Ramos (cell line): ENCODE results near the gene CMTM6.

Experiments used
- in situ Hi-C: fragments of 300-500 bp; cut with MboI; formaldehyde crosslinking; loops from one replicate; pipeline ENCODE4 v1.14.3; 2022; ENCODE audit warnings: low sequenced_read_pairs; ENCODE audit not compliant: unreplicated experiment

The CMTM6 gene, protein sequence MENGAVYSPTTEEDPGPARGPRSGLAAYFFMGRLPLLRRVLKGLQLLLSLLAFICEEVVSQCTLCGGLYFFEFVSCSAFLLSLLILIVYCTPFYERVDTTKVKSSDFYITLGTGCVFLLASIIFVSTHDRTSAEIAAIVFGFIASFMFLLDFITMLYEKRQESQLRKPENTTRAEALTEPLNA

DNA sequence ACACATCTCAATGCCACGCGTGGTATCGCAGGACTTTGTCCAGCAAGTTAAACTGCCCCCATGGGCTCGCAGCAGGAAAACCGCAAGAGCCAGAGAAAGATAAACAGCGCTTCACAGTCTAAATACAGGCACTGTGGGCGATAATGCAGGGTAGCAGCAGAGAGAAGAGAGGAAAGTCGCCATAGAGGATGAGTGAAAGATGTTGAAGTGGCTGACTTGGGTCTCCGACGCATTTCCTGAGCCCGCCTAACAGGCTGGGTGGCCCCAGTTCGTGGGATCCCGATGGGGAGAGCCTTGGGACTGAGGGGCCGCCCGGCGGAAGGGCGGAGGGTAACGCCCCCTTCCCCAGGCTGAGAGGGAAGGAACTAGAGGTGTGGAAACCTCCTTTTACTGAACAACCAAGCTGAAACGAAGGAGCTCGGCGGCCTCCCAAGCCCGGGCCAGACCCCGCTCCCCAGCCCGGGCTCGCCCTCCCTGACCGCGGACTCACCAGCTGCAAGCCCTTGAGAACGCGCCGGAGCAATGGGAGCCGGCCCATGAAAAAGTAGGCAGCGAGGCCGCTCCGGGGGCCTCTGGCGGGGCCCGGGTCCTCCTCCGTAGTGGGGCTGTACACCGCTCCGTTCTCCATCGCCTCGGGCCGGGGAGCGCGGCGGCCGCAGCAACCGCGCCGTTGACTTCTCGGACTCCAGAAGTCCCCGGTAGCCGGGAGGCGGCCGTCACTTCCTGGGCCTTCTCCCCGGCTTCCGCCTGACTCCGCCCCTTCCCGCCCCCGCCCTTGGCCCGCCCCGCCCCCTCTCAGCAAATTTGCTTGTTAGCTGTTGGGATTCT is at the start of gene CMTM6:
TSS of gene CMTM6 (minus strand) at position 735 of the 828 bp plus-strand sequence. CDS start at position 628, 107 bp downstream.
- in situ Hi-C loops, result loop anchor here (5.0 to 25.0 kb wide), 2 partner anchors 165 to 585 kb away; partner anchors contain the start of genes GLB1 and TMPPE

DNA sequence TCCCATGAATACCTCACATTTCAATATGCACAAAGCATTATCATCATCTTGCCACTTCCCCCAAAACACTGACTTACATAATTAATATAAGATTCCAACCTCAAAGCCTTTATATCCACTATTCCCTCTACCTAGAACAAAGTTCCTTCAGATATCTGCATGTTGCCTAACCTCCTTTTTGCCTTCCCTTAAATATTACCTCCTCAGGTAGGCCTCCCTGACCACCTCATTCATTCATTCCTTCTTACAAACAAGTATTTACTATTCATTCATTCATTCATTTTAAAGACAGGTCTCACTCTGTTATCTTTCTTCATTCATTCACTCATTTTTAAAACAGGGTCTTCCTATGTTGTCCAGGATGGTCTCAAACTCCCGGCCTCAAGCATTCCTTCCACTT is 49.4 kb upstream of the CMTM6 start:
- in situ Hi-C loops, result no loop called here

DNA sequence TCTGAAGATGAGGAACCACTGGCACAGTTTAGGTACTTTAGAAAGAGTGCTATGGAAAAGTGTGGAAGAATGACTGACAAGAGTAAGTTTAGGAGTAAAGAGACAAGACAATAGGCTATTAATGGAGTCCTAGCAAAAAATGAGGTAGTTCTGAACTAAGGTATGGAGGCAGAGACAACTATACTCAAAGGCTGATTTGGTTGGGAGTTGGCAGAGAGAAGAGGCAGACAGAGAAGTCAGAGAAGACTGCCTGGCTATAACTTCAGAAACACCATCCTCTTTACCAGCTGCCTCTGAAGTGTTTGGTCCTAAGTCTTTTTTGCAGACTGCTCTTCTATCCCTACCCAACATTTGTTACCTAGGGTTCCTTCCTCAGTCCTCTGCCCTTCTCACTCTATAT is 48.8 kb upstream of the CMTM6 start:
- in situ Hi-C loops, result no loop called here

DNA sequence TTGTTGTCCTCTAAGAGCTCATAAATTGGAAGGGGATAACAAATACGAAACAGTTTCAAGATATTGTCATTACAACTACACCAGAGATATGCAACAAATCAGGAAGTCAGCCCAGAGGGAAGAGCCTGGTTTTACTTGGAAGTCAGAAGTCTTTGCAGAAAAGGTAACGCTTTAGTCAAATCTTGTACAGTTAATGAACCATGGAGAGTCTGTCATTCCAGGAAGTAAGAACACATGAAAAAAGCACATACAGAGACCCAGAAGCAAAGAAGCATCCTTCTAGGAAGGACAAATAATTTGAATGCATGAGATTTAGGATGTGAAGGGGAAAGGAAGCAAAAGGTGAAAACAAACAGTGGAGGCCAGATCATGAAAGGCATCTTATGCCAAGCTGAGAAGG is 48.4 kb upstream of the CMTM6 start:
- in situ Hi-C loops, result no loop called here

DNA sequence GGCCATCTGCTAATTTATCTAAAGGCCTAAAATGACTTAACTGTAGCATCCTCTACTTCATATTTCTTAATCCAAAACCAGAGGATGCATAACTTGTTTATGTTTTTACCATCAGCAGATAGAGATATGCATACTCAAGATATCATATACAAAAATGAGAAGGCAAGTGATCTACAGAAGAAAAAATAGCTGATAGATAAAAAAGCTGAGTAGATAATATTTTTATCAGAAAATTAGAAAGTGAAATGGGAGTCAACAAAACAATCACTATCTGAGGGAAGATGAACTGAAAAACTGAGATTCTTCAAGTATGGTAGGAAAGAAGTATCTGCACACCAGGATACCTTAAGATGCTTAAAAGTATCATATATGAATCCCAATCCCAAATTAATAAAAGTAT is 42.7 kb upstream of the CMTM6 start:
- in situ Hi-C loops, result no loop called here

DNA sequence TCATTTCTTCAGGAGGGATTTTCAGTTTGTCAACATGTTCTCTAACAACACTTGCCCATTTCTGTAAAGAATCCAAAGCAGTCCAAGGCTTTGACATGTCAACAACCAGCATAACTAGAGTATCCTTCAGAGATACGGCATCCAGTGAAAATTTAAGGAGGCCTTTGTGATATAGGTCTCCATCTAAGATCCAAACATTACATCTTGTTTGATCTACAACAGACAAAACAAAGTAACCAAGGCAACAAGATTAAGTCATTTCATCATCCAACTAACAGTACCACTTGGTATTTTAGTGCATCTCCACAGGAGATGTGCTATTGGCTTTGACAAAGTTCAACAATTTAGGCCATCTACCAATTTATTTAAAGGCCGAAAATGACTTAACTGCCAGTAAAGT is 42.2 kb upstream of the CMTM6 start:
- in situ Hi-C loops, result no loop called here

DNA sequence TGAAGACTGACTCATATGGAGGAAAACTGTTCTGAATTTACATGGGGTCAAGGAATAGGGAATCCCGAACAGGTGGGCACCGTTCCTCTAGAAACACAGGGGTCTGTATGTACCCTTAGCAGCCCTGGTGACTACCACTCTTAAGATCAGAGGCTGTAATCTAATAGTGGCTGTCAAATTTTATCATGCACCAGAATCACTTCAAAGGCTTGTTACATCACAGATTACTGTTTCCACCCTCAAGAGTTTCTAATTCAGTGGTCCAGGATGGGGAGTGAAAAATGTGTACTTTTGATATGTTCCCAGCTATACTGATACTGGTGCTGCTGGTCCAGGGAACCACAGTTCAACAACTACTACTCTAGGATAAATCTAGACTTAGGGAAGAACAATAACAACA is 40.2 kb upstream of the CMTM6 start:
- in situ Hi-C loops, result no loop called here

DNA sequence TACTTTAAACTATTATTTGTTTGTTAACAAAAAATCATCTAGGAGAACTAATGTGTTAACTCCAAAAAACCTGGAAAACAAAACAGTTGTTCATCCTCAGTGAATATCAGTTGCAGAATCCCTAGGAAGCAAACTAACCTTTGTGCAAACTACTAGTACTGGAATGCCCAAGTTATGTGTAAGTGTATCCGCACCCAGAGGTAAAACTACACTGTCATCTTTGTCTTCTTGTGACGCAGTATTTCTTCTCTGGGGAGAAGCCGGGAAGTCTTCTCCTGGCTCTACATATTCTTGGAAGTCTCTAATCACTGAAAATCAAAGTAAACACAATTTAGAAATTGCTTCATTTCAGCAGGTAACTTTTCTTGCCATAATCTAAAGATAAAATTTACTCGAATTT is 38.2 kb upstream of the CMTM6 start:
- in situ Hi-C loops, result no loop called here

DNA sequence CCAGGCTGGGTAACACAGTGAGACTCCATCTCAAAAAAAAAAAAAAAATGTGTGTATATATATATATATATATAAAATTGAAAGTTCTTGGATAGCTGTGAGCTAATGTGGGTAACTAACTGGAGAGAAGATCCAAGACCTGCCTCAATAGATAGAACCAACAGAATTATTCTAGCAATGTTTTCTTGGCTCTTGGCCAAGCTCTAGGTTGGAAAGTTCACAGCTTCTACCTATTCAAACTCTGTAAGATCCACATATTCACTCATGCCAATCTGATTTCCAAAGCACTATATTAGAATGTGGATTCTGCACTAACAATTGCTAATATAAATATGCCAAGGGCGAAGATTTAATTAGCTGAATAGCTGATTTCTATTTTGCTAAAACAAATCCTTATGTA is 29.8 kb upstream of the CMTM6 start:
- in situ Hi-C loops, result no loop called here

DNA sequence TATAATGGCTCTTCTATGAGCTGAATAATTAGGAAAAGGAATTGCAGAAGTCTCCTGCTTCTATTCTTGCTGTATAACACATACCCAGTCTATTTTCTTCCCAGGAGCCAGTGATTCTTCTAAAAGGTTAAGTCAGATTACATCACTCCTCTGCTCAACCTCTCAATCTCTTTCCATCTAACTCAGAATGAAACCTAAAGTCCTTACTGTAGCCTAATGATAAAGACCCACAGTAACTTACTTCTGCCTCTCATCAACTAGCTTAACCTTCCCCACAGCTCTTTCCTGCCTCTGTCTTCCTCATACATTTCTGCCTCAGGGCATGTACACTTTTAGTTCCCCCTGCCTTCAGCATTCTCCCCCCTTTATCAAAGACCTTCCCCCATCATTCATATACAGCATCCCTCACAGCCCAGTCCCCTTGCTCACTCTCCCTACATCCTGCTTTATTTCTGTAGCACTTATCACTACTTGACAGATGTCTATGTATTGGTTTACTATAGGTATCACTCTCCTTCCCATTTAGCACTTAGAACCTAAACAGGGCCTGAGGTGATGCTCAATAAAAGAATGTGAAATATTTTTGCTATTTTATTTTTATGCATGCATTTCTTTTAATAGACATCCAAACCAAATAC is 28.5 kb upstream of the CMTM6 start:
- in situ Hi-C loops, result no loop called here

DNA sequence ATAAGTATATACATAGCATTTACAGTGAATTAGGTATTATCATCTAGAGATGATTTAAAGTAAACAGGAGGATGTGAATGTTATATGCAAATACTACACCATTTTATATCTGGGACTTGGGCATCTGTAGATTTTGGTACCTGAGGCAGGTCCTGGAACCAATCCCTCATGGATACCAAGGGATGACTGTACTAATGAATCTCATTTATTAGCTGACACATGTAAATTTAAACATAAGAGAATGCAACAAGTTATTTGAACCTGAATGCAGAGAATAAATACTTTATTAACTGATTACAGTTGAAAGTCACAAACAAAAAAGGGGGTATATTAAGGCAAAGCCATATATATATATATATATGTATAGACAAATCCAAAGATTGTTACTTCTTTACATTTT is 23.1 kb upstream of the CMTM6 start:
- in situ Hi-C loops, result no loop called here

DNA sequence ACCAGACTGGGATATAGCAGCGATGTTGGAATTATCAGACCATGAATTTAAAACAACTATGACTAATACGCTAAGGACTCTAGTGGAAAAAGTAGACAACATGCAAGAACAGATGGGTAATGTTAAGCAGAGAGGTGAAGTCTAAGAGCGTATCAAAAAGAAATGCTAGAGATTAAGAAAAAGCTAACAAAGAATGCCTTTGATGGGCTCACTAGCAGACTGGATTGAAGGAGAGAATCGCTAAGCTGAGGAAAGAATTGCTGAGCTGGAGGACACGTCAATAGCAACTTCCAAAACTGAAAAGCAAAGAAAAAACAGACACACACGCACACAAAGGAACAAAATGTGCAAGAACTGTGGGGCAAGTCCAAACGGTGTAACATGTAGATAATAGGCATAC is 20.0 kb upstream of the CMTM6 start:
- in situ Hi-C loops, result loop anchor here (25.0 kb wide), 1 partner anchor 565 kb away; the partner anchor contains the start of genes GLB1 and TMPPE

DNA sequence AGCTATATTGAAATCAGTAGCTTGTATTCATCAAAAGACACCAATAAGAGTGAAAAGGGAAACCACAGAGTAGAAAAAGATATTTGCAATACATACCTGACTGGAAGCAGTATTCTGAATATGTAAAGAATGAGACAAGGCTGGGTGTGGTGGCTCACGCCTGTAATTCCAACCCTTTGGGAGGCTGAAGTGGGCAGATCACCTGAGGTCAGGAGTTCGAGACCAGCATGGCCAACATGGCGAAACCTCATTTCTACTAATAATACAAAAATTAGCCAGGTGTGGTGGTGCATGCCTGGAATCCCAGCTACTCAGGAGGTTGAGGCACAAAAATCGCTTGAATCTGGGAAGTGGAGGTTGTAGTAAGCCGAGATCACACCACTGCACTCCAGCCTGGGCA is 16.3 kb upstream of the CMTM6 start:
- in situ Hi-C loops, result loop anchor here (10.0 to 25.0 kb wide), 2 partner anchors 416 to 568 kb away; partner anchors contain the start of genes GLB1 and TMPPE

DNA sequence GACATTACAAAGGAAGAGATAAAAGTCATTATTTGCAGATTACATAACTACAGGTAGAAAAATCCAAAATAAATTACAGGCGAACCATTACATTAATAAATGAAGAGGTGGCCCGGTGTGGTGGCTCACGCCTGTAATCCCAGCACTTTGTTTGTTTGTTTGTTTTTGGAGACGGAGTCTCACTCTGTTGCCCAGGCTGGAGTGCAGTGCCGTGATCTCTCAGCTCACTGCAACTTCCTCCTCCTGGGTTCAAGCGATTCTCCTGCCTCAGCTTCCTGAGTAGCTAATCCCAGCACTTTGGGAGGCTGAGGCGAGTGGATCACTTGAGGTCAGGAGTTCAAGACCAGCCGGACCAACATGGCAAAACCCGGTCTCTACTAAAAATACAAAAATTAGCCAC is 14.1 kb upstream of the CMTM6 start:
- in situ Hi-C loops, result loop anchor here (10.0 to 25.0 kb wide), 2 partner anchors 418 to 571 kb away; partner anchors contain the start of genes GLB1 and TMPPE

DNA sequence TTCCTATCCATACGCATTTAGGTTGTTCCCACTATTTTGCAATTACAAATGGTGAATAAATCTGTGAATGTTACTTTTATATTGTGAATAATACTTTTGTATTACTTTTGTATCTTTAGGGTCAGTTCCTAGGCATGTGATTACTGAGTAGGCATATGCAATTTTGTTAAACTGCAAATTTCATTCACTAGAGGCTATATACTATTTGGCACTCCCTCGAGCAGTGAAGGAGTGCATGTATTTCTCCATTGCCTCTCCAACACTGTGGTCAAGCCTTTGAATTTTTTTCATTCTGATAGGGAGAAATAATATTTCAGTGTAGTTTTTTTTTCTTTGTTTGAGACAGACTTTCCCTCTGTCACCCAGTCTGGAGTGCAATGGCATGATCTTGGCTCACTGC is 8.4 kb upstream of the CMTM6 start:
- in situ Hi-C loops, result loop anchor here (10.0 to 25.0 kb wide), 2 partner anchors 424 to 576 kb away; partner anchors contain the start of genes GLB1 and TMPPE

DNA sequence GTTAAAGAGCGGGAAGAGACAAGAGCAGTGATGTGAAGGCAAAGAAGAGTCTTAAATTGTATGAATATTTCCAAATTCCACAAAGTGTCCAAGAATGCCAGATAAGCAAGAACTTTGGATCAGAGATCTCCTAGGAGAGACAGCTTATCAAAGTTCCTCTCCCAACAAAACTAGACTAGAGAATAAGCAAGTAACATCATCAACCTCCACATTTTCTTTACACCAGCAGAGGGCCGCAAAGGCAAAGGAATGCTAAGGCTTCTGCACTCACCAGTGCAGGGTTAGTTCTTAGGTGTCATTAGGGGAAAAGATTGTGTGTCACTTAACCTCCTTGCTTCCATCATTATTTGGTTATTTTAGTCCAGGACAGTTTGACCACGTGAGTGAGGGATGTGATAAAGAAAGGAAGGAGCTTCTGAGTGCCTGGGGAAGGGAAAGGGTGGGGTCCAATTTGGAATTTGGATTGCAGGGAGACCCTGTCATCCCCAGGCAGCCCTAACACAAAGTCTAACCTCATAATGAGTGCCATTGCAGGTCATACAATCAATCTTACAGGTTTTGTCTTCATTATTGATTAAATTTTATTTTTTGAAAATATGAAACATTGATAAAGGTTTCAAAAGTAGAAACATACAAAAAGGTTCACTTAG is 7.5 kb upstream of the CMTM6 start:
- in situ Hi-C loops, result loop anchor here (10.0 to 25.0 kb wide), 2 partner anchors 425 to 577 kb away; partner anchors contain the start of genes GLB1 and TMPPE

DNA sequence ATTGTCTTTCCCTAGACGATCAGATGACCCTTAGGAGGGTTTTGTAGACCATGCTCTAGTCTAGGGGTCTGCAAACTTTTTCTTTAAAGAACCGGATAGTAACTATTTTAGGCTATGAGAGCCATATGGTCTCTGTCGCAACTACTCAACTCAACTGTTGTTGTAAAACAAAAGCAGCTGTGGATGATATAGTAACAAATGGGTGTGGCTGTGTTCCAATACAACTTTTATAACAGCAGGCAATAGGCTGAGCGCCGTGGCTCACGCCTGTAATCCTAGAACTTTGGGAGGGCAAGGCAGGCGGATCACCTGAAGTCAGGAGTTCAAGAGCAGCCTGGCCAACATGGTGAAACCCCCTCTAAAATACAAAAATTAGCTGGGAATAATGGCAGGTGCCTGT is 6.1 kb upstream of the CMTM6 start:
- in situ Hi-C loops, result loop anchor here (25.0 kb wide), 1 partner anchor 579 kb away; the partner anchor contains the start of genes GLB1 and TMPPE

DNA sequence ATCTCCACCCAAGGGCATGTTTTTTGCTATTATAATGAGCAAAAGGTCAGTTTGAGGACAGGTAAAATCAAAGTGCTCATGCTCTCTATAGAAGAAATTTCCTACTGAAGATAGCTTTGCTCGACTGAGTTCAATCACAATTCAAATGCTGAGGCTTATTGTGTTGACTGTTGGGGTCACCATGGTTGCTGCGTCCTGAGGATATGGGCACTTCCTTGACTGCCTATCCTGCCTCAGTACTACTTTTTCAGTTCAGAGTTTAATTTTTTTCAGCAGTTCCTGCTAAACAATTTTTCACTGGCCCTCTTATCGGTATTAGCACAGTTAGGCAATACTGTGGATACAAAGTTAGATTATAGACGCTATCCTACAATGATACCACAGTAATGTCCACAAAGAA is 3.8 kb upstream of the CMTM6 start:
- in situ Hi-C loops, result loop anchor here (25.0 kb wide), 1 partner anchor 581 kb away; the partner anchor contains the start of genes GLB1 and TMPPE

DNA sequence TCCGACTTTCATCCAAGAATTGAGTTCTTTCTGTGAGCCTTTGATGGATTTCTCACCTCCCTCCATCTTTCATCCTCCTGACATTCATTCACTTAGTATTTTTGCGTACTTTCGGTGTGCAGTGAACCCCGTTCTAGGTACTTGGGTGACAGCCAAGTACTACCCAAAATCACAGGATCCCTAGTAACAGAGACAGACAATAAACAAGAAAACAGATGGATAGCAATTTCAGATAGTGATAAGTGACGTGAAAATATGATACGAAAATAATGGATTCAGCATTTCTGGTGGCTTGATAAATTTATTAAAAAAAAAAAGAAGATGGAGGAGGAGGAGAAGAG is 264 bp upstream of the CMTM6 start:
- in situ Hi-C loops, result loop anchor here (5.0 to 25.0 kb wide), 2 partner anchors 164 to 584 kb away; partner anchors contain the start of genes GLB1 and TMPPE

DNA sequence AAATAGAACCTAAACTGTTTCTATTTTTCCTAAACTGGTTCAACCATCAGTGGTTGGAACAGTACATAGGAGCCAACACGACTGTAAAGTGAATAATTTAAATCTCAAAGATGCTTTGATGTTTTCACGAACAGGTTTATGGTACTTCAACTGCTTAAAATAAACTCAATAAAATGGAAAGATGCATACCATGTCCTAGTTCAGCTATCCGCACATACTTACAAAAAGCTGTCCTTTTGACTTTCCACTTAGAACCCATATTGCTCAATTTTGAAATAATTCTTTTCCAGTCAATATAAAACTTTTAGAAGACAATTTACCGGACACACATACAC is 902 bp downstream of the CMTM6 start:
- in situ Hi-C loops, result loop anchor here (5.0 to 25.0 kb wide), 2 partner anchors 166 to 586 kb away; partner anchors contain the start of genes GLB1 and TMPPE
